Left colon (tissue), 2 donors: ENCODE measurements around the gene CHST13. TPM values are rescaled to one million over a fixed set of nuclear protein-coding genes. Genes with fewer than 3 reads are reported as not detected.
"Not testable (repeated sequence)": the region's sequence is repeated elsewhere in the genome, so short reads cannot be mapped to it uniquely, and the experiment has no call there.

Experiments
- ATAC-seq: fragments of 200-7000 bp; cut with Tn5 transposase; one replicate; pipeline ENCODE4 v1.9.1; 2020; ENCODE audit warnings: mild to moderate bottlenecking, moderate library complexity
- DNase-seq, 2 donors: peaks; one replicate each; pipeline ENCODE4 v3.0.0-alpha.2; 2020
- intact Hi-C, 2 donors: fragments of 100-400 bp; cut with DNase I in 1 of 2; cut with micrococcal nuclease in 1 of 2; formaldehyde crosslinking; loops; one replicate each; pipeline versions ENCODE4 v1.11.2 to v1.14.0; 2022; cut with DNase I, micrococcal nuclease
- total RNA-seq, 2 donors: library from RNA; stranded (reverse); fragmentation: NEBNext Ultra II Directional; extraction: Animal tissue kit (Norgen Biotek cat#: 25700); gene quantifications; one replicate each; pipeline ENCODE4 v1.2.1, GENCODE V29; 2021
- donor health status: DM: no; HTN: no; CAD: no.
- donor health status: DM: yes; HTN: yes; CAD: no.

Gene CHST13
- total RNA-seq, 2 donors from 2014 or later, result 1.8 to 4.3 TPM

- DNase-seq, result peak in 1 of 2 donors; percentile 12
- no peak for ATAC-seq
- intact Hi-C loops, result no loop called here
Measured at GRCh38 chr3:126558336-126559071, 34.5 kb downstream of the CHST13 start, which contains the start of gene C3orf22. C3orf22 (minus strand) TSS chr3:126558932; CDS start chr3:126553390, 5,542 bp downstream.

DNA sequence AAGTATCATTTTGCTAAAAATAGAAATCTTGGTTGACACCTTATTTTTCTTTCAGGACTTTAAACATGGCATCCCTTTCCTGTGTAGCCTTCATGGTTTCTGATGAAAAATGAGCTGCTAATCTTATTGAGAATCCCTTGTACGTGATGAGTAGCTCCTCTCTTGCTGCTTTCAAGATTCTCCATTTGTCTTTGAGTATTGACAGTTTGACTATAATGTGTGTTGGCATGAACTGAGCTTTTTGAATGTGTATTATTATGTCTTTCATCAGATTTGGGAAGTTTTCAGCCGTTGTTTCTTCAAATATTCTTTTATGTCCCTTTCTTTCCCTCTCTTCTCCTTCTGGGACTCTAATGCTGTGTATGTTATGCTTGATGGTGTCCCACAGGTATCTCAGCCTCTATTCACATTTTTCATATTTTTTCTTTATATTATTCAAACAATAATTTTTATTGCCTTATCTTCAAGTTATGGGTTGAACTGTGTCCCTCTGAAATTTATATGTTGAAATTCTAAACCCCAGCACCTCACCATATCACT, 38.9 kb downstream of the CHST13 start:
- intact Hi-C loops, result no loop called here
- ATAC-seq, result no peak
- no peak for DNase-seq

GRCh38 chr3:126567696-126568438, 43.9 kb downstream of the CHST13 start:
- ATAC-seq (peak; percentile 44), DNase-seq (no peak)
- intact Hi-C loops, result no loop called here

DNA sequence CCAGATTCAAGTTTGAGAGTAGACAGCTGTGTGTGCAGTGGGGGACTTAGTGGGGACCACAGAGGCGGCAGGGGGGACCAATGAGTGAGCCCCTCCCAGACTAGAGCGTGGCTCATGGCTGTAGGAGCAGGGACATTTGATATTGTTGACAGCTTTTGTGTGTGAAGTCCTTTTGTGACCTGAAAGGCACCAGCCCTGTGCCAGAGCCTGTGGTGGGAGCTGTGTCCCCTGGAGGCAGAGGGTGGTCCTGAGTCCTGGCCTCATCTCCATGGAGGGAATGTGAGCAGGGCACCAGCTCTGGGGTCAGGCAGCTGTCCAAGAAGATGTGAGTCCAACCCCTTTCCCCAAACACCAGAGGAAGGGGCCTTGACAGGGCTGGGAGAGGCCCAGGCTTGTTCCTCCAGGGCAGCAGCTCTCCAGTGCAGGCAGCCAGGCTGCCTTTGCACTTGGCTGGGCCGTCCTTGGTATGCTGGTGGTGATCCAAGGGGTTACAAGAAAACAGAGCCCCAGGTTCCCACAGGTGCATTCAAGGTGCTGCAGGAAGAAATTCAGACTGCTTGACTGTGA, 44.9 kb downstream of the CHST13 start:
- intact Hi-C loops, result no loop called here
- DNase-seq, result no peak
- ATAC-seq, result no peak

DNA sequence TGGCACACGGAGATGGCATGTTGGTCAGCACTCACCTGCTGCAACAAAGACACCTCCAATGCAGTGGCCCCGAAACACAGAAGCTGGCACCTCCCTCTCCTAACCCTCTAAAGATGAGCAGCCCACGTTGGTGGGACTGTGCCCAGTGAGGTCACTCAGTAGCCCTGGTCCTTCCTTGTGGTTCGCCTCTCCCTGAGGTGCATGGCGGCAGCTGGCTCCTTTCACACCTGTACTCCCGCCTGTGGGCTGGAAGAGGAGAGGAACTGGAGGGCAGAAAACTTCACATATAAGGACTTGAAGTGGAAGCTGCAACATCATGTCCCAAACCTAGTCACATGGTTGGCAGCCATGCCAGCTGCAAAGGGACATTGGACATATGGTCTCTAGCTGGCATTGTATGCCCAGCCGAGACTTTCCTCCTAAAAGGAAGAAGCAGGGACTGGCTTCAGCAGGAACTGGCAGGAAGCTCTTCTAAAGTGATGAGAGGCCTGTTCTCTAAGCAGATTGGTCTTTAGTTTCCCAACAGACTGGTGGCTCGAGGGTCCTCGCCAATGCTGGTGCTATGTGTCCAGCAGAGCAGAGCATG, 45.5 kb downstream of the CHST13 start:
- intact Hi-C loops, result no loop called here
- ATAC-seq (no peak), DNase-seq (no peak)

DNA sequence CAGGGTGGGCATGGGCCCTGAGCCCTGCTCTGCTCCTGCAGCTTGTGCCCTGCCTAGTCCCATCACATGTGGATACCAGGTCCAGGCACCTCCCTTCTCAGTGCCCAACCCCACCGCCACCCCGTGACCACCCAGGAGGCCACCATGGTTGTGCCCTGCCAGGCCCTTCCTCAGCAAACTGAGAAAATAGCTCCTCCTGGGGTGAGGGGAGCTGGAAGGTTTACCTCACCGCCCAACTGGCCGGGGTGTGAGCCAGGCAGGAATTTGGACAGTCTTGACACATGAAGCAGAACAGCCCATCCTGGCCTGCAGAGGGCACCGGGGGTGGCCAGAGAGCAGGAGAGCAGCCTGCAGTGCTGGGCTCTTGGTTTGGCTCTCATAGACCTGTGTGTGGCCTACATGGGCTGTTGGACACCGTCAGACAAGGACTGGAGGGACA, 46.2 kb downstream of the CHST13 start:
- intact Hi-C loops, result no loop called here
- DNase-seq (no peak), ATAC-seq (no peak)

- no peak for ATAC-seq
- no peak for DNase-seq
- intact Hi-C loops, result no loop called here
Measured at GRCh38 chr3:126571078-126571477, 47.1 kb downstream of the CHST13 start.

DNA sequence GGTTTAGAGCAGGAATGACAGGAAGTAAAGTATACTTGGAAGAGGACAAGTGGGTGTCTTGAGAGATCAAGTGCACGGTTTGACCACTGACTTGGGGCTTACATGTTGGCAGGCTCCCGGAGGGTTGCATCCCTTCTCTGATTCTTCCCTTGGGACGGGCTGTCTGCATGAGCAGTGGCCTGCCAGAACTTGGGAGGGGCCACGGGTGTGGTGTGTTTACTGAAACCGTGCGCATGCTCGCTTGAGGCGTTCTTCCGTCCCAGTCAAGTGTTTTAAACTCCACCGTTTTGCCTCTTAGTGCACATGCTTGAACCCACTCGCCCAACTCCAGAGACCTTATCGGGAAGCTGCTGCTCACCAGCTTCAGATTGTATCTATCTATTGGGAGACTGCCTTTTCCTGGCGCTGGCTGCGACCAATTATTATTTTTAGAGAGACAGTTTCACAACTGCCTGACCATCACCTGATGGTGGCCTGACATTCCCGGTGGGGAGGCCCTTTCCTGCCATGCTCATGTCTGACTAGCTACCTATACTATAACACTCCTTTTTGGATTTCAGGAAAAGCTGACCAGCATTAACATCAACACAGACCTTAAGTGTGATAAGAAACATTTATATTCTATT, 49.6 kb downstream of the CHST13 start:
- peak in 1 of 2 donors; percentile 67 for DNase-seq
- intact Hi-C loops, result no loop called here
- ATAC-seq, result peak; percentile 89

- ATAC-seq (no peak), DNase-seq (no peak)
- intact Hi-C loops, result no loop called here
Measured at GRCh38 chr3:126577261-126577660, 53.3 kb downstream of the CHST13 start.

GRCh38 chr3:126578702-126579101, 54.7 kb downstream of the CHST13 start:
- intact Hi-C loops, result no loop called here
- ATAC-seq, result no peak

DNA sequence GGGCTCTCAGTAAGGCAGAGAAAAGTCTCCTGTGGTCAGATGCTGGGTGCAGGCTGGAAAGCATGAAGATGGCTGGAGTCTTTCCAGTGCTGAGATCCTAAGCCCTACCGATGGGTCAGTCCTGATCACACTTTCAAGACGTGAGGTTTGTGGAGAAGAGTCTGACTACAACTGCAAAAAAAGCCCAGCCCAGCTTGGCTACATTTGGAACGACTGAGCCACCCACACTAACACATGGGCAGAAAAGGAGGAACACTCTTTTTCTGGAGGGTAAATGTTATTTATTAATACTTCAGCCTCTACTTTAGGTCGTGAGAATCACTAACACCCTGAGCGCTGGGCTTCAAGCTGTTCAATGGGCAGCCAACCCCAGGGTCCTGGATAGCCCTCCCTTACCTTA, 56.8 kb downstream of the CHST13 start:
- intact Hi-C loops, result no loop called here
- ATAC-seq (no peak), DNase-seq (no peak)

More at GRCh38 chr3:126578702-126579101, 54.7 kb downstream of the CHST13 start:
- no peak for DNase-seq

DNA sequence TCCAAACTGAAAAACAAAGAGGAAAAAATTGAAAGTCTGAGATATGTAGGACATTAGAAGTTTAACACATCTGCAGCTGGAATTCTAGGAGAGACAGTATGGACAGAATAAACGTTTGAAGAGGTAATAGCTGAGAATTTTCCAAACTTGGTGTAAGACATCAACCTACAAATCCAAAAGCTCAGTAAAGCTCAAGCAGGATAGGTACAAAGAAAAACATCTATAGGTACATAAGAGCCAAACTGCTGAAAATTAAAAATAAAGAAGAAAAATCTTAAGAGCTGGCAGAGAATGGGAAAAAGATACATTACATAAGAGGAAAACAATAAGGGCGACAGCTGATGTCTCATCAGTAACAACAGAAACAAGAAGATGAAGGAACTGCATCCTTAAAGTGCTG, 57.6 kb downstream of the CHST13 start:
- ATAC-seq (no peak), DNase-seq (no peak)
- intact Hi-C loops, result no loop called here

- ATAC-seq, result no peak
- intact Hi-C loops, result no loop called here
- DNase-seq, result no peak
Measured at GRCh38 chr3:126582311-126582710, 58.4 kb downstream of the CHST13 start.

DNA sequence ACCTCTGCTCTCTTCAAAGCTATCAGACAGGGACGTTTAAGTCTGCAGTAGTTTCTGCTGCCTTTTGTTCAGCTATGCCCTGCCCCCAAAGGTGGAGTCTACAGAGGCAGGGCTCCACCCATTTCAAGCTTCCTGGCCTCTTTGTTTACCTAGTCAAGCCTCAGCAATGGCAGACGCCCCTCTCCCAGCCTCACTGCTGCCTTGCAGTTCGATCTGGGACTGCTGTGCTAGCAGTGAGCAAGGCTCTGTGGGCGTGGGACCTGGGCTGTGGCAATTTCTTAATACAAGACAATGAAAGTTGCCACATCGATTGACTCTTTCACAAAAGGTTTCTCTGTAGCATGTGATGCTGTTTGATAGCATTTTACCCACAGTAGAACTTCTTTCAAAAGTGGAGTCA, 67.6 kb downstream of the CHST13 start:
- DNase-seq, ATAC-seq, intact Hi-C loops: not testable (repeated sequence)

Other genes with a start within 250 kb of the CHST13 start
- gene KLF15, start 166.7 kb upstream of the CHST13 start, total RNA-seq, result 1 to 10 TPM; 1.6 TPM
- gene CFAP100, start 129.2 kb upstream of the CHST13 start, total RNA-seq, result not detected
- gene ZXDC, start 48.3 kb upstream of the CHST13 start, total RNA-seq, result 10 to 100 TPM; 25.7 to 30.2 TPM
- not detected for gene UROC1, start 6.4 kb upstream of the CHST13 start, total RNA-seq
- gene C3orf22, start 34.8 kb downstream of the CHST13 start, total RNA-seq, result not detected
- 1 to 10 TPM; 4.8 to 5.0 TPM for gene TXNRD3, start 131.0 kb downstream of the CHST13 start, total RNA-seq
- 10 to 100 TPM in 1 of 2 donors, 1 to 10 TPM in 1; 8.9 to 11.4 TPM for gene CHCHD6, start 180.1 kb downstream of the CHST13 start, total RNA-seq